NCI-H524 (cell line): ENCODE results near the gene MACROD1.

Experiments used
- DNase-seq, 2 experiments: peaks; one replicate each; lab custom pipeline; 2025; lab: John Stamatoyannopoulos, UW

MACROD1 gene

DNA sequence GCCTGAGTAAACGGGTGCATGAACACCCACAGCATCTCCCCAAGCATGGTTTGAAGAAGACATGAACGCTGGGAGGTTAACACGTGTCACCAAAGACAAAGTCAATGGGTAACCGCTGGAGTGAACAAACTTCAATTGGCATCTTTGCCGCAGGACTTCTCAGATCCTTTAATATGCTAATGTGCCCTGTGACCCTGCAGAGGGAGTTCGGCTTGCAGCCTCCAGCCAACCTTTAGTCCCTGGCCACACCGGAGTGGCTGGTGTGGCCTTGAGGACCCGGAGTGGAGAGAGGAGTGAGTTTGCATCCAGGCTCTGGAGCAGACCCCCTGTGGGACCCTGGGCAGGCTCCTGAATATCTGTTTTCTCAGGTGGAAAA is 73.2 kb downstream of the MACROD1 start:
- DNase-seq: no peak

DNA sequence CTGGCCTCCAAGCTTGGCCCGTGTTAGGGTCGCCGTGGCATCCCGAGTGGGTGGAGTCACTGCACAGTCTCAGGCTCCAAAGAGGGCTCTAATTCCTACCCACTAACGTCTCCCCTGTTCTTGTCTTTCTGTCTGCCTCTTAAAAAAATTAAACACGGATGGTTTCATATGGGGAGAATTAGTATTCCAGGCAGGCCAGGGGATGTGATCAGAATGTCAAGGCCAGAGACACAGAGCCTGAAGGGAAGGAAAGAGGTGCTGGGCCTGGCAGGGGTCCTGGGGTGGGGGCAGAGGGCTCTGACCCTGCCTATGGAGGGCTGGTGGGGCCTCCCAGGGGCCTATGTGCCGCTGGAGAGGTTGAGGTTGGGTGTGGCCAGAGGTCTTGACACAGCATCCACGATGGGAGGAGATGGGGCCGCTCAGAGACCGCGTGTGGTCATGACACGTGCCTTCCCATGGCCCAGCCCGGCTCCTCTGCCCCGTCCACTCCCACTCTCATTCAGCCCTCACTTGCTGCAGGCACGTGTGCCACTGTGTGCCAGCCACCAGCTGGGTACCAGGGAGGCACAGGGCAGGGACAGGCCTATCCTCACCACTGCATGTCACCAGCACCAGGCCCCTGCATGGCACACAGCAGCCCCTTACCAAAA is 73.7 kb downstream of the MACROD1 start:
- no peak for DNase-seq

DNA sequence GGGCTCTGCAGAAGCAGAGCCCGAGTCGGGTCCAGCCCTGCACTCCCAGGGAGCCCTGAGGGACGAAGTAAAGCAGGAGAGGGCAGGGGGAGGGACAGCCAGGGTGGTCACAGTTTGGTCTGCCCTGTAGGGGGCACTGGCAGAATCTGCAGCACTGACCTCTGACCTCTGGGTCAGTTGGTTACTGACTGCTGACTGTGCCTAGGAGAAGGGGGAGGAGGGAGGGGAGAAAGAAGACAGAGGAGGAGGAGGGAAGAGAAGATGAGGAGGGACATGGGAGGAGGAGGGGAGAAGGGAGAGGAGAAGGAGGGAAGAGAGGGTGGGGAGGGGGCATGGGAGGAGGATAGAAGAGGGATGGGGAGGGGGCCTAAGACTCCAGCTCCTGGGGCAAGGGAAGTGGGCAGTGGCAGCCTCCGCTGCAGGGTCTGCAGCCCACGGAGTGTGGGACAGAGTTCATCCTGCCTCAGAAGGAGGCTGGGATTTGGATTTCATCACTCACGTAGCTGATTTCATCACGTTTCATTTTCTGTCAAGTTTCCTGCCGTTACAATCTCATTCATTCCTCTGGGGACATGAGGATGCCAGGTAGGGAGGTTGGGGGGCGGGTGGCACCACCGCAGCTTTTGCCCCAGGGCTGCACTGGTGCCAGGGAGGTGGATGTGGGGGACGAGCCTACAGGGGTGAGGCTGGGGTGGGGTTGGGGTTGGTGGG is 75.0 kb downstream of the MACROD1 start:
- DNase-seq: no peak

DNA sequence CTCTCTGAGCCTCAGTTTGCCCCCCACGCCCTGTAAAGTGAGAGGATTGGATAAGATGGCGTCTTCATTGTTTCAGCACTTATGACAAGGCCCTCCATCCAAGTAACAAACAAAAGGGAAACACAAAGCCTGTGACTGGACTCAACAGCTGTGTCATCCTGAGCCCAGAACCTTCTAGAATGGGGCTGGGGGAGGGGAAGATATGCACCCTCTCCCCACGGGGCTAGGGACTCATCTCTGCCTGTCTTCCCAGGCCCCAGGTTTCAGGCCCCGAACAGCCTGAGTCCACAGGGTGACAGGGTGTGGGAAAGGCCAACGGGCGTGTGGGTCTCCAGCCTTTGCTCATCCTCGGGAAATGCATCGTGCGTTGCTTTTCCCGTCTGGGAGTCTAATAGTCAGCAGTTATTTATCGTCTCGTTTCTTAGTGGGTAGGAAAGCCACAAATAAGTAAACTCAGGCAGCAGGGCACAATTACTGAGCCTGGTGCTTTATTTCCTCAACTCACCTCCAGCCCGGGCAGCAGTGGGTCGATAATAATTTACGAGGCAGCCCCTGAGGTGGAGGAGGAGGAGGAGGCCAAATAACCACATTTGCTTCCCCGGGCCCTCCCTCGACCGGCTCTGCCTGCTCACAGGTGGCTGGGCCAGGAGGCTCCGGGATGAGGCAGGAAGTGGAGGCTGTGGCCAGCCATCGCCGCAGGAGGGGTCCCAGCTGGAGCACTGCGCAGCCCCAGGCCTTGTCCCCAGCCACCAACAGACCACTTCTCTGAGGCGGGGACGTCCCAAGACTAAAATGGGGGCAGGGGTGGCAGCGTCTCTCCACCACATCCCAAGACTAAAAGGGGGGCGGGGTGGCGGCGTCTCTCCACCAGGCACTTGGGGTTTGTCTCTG is 75.8 kb downstream of the MACROD1 start:
- no peak for DNase-seq

DNA sequence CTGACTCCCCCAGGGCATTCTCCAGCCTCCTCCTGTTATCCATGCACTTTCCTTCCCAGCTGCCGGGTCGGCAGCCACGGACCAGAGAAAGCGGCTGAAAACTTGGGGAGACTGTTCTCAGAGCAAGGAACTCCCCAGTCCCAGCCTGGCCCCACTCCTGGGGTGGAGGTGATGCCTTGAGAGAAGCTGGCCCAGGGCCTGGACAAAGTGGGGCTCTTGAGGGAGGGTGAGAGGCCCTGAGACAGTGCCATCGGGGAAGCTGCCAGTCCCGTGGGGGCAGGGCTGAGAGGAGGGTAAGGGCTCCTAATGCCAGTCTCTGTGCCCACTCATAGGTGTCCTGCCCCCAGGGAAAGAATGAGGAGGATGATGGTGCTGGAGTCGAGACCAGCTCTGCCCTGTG is 76.4 kb downstream of the MACROD1 start:
- no peak for DNase-seq

DNA sequence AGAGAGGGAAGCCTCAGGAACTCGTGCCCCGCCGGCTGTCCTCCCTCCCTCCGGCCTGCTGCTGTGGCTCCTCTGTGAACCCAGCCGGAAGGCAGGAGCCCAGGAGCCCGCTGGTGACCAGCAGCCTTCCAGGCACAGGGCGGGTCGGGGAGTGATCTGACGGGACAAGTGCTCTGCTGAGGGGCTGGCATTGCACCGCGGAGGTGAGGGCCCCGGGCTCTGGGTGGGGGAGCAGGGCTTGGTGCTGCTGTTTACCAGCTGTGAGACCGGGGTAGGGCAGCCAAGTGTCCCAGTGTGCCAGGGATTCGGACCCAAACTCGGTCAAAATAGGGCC is 76.9 kb downstream of the MACROD1 start:
- DNase-seq: no peak

DNA sequence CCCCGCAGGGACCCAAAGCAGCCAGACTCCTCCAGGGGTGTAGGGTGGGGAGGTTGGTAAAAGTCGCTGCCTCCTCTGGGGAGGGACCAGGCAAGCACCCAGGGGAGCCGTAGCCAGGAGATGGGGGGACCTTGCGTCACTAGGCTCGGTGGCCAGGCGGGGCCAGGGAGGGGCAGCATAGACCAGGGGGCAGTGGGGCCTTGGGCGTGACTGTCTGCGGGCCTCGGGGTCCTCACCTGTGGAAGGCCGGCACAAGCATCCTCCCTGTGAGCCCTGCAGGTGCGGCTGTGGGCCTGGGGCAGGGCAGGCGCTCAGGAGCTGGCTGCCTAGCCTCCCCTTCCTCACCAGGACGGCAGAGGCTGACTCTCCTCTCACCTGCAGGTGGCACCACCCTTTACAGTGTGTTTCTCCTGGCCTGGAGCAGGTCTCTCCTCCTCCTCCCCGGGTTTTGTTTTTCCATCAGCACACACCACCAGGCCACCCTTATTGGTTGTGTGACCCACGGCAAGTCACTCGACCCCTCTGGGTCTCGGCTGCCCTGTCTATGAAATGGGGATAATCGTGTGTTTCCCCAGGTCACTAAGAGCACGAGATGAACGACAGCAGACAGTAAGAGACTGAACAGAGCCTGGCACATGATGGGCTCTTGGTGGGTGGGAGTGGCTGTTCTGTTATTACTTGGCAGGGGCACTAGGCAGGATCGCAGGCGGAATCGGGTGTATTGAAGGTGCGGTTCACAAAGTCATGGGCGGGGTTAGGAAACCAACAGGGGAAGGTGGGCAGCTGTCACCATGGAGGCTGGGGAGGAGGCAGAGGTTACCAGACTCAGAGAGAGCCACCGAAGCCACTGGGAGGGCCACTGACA is 77.5 kb downstream of the MACROD1 start:
- DNase-seq: peak in 1 of 2 experiments; percentile 19

DNA sequence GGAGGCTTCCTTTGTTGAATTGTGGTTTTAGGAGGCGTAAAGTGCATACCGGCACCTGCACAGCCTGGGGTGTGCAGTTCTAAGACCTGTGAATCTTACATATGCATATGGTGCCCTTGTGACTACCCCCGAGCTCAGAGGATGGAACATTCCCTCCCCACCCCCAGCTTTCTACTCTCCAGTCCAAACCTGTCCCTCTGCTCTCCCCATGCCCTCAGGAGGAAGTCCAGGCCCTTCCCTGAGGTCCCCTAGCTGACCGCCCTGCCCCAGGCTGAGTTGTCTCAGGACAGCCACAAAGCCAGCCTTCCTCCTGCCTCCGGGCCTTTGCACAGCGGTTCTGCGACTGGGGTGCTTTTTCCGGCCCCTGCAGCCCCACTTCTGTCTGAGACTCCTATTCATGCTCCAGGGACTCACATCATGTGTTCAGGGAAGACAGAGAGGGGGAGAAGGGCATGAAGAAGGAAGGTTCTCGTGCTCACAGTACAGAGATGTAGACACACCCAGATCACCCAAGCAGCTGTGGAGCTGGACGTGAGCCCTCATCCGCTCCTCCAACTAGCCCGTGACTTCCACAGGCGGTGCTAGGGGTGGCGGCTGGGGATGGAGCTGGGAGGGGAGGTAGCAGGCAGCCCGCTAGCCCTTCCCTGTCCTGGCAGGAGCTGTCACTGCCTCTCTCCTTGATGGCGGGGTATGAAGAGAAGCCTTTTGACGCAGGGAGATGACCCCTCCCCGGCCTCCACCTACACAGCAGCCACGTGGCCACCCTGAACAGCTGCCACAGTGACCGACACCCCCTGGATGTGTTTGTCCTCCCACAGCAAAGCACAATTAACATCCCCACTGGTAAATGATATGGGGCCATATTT is 79.4 kb downstream of the MACROD1 start:
- peak in 1 of 2 experiments; percentile 36 for DNase-seq

DNA sequence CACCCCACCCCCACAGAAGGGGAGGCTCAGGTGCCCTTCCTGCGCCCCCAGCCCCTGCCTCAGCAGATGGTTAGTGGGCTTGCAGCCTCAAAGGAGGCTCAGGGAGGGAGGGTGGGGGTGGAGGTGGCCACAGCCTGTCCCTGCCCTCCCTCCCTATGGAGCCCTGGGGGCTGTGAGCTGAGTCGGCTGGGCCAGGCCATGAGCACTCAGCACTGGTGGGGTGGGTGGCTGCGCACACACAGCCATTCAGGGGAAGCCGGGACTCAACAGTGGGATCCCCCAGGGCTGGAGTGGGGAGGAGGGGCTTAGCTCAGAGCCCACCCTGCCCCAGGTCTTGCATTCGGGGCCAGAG is 80.0 kb downstream of the MACROD1 start:
- DNase-seq: no peak

DNA sequence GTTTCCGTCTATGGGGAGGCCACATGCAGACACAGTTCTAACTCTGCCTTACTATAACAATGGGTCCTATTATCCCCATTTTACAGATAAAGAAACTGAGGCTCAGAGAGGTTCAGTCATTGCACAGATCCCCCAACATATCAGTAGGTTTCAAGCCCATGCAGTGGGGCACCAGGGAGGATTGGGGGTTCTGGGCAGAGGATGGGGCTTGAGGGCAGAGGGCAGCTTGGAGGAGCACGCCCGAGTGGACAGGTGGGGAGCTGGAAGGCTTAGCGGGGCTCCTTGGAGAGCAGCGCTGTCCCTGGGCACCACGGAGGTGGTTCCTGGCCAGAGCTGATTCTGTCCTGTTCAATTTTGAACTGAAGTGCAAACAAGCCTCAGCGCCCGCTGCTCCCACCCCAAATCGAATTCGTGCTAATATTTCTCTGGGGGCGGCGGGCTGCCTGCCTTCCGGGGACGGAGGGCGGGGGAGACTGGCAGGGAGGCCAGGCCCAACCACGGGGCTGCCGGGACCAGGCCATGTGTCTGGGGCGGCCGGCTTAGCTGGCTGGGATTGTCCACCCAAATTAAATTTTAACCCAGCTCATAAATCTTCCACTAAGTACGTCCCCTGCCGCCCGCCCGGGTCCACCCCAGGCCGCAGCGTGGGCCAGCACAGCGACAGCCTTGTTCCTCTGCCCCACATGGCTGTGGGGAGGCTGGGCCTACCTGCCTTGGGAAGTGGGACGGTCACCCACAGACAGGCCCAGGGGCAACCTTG is 80.8 kb downstream of the MACROD1 start:
- DNase-seq: no peak

DNA sequence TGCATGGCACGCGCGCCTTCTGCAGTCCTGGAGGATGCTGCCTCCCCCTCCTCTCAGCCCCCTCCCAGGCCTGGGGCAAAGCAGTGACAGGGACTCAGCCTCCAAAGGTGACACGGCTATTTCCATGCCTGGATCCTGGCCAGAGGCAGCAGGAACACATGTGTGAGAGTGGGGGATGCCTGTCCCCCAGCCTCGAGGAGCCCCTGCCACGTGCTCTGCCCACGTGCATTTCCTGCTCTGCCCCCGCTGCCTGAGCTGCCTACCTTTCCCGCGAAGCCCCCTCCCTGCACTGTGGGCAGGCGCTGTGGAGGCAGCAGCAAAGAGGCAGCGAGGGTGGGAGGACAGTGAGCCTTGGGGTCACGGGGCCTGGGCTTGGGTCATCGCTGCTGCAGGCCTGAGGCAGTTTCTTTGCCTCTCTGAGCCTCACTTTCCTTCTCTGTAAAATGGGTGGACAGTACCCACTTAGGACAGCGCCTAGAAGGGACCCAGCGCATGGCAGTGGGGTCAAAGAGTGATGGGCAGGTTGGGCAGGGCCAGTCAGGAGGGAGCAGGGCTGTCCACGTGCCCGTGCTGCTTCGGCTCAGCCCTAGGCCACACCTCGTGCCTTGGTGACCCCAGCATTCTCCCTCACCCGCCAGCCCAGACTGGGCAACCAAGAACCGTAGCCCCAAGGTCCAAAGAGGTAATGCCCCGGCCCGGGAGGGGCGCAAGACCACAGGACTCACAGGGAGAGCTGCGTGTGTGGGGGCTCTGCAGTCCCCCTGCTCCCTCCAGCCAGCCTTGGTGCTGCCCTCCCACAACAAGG is 81.6 kb downstream of the MACROD1 start:
- no peak for DNase-seq

DNA sequence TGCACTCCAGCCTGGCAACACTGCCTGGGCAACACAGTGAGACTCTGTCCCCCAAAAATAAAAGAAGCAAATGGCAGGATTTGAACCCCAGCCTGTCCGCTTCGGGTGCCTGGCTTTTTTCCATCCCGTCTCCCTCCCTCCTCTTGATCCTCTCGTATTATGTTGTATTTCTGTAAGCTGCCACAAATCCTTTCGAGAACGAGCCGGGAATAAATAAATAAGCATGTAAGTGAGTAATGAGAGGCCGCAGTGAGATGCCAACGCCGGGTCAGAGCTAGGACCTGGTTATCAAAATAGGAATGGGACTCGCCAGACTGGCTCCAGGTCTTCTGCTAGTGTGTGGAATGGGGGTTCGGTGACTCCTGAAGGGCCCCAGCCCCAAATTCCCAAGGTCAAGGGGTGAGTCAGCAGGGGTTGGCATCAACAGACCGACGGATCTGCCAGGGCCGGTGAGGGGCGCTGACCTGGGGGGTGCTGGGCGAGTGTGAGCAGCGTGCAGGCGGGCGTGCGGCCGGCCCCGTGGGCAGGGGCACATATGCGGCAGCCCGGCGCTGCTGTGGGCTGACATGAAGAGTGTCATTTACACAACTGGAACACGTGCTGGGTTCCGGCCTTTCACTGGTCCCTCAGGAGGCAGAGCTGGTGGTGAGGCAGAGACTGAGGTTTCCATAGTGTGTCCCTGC is 82.4 kb downstream of the MACROD1 start:
- no peak for DNase-seq

DNA sequence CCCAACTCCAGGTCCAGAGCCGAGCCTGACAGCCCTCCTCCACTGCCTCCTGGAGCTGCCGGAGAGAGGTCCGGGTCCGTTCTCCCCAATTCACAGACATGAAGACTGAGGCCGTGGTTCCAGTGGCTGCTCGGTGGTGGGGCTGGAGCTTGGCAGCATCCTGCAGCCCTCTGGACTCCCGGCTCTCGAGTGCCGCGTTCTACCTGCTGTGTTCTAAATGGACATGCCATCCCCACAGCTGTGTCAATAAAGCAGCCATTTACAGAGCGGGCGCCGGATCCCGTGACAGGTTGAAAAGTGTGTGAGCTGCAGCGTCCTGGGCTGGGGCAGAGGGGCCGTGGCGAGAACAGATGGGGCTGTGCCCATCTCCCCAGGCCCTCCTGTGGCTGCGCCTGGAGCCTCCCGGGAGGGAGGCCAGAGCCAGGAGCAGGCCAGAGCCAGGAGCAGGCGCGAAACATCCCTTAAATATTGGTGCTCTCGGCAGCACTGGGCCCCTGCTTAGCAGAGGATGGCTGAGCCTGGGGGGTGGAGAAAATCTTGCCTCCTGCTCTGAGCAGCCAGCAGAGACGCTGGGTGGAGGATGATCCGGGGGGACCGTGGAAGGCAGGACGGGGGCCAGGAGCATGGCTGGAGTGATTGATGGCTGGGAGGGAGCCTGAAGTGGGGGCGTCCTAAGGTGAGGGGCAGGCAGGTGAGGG is 84.0 kb downstream of the MACROD1 start:
- DNase-seq: no peak

DNA sequence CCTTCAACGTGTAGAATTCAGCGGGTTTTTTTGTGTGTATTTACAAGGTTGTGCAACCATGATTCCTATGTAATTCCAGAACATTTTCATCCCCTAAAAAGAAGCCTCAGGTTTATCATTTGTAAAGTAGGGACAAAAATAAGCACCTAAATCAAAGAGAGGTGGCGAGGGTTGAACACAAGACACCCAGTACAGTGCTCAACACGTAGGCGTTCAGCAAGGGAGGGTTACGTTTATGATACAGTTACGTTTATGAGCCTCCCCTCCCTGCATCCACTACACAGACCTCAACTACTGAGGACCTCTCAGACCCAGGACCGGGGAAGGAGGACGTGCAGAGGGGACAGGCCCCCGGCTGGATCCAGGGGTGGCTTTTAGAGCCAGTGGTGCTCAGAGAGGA is 85.5 kb downstream of the MACROD1 start:
- DNase-seq: no peak

DNA sequence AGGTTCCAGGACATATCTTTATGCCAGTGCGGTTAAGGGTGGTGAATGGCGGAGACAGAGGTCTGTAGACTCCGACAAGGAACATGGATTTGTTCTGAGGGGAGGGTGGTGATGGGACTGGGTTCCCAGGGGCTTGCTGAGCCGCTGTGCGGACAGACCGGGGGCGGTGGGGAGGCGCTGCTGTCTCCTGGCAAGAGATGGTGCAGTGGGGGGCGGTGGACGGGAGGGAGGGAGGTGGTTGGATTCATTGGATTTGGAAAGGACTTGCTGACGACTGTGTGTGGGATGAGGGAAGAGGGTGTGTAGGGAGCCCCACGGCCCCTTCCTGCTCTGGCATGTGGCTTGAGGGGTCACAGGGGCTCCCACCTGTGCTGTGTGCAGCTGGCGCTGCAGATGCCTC is 87.0 kb downstream of the MACROD1 start:
- DNase-seq: no peak

DNA sequence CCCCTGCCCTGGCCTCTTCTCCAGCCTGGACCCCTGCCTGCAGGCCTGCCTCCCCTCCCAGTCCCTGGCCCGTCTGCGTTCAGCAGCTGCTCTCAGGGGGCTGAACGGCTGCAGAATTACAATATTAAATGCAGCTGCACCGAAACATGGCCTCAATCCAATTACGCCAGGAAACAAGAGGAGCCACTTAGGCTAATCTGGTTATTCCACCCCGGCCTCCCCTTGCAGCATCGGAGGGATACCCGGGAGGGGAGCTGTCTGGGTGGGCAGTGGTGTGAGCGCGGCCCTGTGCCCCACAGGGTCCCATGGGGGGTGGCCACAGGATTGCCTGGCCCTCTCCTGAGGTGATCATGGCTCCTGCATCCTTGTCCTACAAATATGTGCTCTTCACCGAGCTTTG is 87.6 kb downstream of the MACROD1 start:
- peak; percentile 74 to 90 for DNase-seq

DNA sequence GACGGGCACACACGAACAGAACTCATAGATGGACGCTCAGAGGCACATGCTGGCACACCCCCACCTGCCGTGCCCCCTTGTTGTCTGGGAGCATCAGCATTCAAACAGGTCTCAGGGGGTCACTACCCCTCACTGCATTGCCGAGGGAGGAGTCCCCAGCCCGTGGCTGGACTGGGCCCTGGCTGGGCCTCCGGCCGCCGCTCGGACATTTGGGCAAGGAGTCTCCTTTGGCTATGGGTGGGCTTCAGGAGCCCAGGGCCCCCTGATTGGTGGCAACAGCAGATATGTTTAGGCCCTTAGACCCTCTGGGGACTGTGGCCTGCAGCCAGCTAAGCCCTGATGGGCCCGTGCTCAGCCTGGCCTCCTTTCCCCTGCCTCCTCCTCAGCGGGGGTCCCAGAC is 88.3 kb downstream of the MACROD1 start:
- DNase-seq: no peak

DNA sequence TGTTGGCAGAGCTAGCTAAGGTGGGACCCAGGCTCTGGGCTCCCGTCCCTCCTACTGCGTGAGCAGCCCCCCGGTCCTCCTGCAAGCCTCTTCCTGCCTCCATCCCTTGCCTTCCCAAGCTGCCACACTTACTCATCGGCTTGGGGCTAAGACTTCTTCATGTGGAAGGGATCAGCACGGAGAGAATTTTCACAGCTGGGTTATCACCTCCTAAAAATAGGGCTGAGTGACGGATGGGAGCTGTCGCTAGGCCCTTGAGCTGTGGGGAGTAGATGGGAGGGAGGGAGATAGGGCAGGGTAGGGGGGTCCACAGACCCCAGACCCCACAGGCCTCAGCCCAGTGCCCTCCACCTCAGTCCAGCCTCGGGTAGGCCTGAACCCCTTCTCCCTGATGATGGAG is 89.2 kb downstream of the MACROD1 start:
- no peak for DNase-seq
